IPS-20b (cell line): ENCODE measurements around the gene MTG2.

Source experiments
- H3K27ac ChIP-seq: one replicate; pipeline ENCODE4 v1.5.1; 2013; ENCODE audit warnings: low read length
- H3K27me3 ChIP-seq: 2 replicates; pipeline ENCODE4 v1.6.1; 2013; ENCODE audit warnings: mild to moderate bottlenecking, low read length, inconsistent platforms; ENCODE audit not compliant: insufficient read depth
- H3K36me3 ChIP-seq: 2 replicates; pipeline ENCODE4 v1.6.1; 2013; ENCODE audit warnings: low read depth, mild to moderate bottlenecking, inconsistent platforms, low read length, moderate library complexity; ENCODE audit not compliant: insufficient read depth
- H3K4me1 ChIP-seq: 2 replicates; pipeline ENCODE4 v1.6.1; 2013; ENCODE audit warnings: mild to moderate bottlenecking, control low read depth, inconsistent platforms, low read length, moderate library complexity; ENCODE audit not compliant: insufficient read depth
- H3K4me3 ChIP-seq: 2 replicates; pipeline ENCODE4 v1.5.1; 2013; ENCODE audit warnings: mild to moderate bottlenecking, low read length, inconsistent platforms
- H3K9ac ChIP-seq: 2 replicates; pipeline ENCODE4 v1.6.1; 2013; ENCODE audit warnings: low read depth, mild to moderate bottlenecking, inconsistent platforms, low read length, moderate library complexity
- H3K9me3 ChIP-seq: 2 replicates; pipeline ENCODE4 v1.6.1; 2013; ENCODE audit warnings: mild to moderate bottlenecking, low read depth, low read length, inconsistent platforms; ENCODE audit not compliant: insufficient read depth

Gene MTG2

DNA sequence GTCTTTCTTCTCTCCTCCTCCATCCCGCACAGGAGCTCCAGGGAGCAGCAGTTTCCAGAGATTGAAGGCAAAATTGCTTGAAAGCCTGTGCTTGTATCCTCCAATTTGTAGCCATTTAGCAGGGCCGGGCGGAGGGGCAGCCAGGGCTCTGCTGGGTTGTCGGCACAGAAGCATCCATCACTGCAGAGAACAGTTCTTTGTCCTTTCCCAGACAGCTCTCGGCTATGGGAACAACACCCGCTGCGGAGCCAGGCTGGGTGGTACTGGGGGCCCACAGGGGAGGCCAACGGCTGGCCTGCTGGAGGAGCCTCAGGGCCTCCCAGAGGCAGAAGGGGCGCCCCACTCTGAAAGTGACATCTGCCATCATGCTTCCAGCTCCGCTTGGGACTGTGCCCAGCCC is 29.5 kb downstream of the MTG2 start:
- H3K9ac ChIP-seq = no peak overlapping the region

DNA sequence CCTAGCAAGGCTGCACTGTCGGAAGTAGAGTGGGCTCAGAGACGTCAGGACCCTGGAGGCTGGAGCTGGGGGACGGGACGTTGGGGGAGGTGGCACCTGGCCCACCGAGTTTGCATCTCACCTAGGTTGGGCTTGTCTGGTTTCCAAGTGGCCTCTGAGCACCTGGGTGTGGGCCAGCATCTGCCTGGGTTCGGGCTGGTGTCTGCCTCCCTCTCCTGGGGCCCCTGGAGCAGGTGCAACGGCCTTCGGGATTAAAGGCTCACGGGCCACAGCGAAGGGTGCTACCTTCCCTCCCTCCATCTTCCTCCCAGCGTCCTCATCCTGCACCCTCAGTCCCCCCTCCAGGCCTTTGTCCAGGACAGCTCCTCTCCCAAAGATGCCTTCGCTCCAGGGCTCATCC is 31.2 kb downstream of the MTG2 start:
- Histone ChIP-seq H3K27me3 (peaks cover 37% of the 10 kb centered on the region), H3K9me3 (no peaks in the 10 kb centered on the region), H3K4me1 (peaks cover 3% of the 10 kb centered on the region; the same call in 1 of the 2 replicates)

More for the DNA sequence above, 29.5 kb downstream of the MTG2 start:
- no peak overlapping the region for H3K4me3 ChIP-seq
- H3K27me3 ChIP-seq = peaks cover 20% of the 10 kb centered on the region
- H3K27ac ChIP-seq = no peak overlapping the region
- H3K9me3 ChIP-seq = no peaks in the 10 kb centered on the region
- no peaks in the 10 kb centered on the region for H3K36me3 ChIP-seq
- no peaks in the 10 kb centered on the region for H3K4me1 ChIP-seq

DNA sequence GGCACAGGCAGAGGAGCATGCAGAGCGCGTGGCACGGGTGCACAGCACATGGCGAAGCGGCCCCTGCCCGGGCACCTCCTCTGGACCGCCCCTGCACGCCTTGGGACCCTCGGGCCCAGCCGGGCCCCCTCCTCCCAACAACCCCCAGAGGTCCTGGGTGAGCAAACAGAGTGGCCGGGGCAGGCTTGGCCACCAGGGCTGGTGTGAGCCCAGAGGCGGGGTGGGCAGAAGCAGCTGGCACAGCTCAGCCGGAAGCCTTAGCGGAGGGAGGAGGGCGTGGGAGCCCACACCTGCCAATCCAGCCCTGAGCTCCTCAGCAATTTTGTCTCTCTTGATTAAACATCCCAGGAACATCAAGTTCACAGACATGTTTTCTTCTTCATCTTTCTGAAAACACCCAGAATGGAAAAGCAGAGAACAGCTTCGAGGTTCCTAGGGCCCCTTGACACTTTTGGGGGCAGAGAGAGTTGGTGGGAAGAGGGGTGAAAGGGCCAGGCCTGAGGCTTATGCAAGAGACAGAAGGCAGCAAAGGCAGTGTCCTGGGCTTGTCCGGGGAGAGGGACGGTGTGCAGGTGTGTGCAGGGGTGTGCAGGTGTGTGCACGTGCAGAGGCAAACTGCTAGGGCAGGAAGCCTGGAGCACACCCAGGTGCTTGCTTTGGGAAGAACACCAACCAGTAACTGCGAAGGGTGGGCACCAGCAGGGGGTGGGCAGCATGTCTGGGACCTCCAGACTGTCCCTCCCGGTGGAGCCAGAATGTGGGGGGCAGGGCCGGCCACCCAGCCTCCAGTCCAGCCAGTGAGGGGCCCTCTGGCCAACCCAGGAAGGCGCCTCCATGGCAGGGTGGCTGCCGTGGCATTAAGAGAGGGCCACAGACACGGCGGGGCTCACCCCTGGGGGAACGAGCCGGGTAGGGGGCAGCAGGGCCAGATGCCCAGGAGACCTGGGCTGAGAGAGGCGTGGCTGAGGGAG is 32.5 kb downstream of the MTG2 start:
- no peak overlapping the region for H3K27ac ChIP-seq
- H3K36me3 ChIP-seq = no peaks in the 10 kb centered on the region
- peaks cover 3% of the 10 kb centered on the region; the same call in 1 of the 2 replicates for H3K4me1 ChIP-seq
- H3K4me3 ChIP-seq = no peak overlapping the region
- H3K9ac ChIP-seq = no peak overlapping the region
- H3K9me3 ChIP-seq = no peaks in the 10 kb centered on the region
- H3K27me3 ChIP-seq = peaks cover 44% of the 10 kb centered on the region

More for the DNA sequence above, 31.2 kb downstream of the MTG2 start:
- Histone ChIP-seq H3K4me3 (no peak overlapping the region), H3K27ac (no peak overlapping the region), H3K9ac (no peak overlapping the region), H3K36me3 (no peaks in the 10 kb centered on the region)

DNA sequence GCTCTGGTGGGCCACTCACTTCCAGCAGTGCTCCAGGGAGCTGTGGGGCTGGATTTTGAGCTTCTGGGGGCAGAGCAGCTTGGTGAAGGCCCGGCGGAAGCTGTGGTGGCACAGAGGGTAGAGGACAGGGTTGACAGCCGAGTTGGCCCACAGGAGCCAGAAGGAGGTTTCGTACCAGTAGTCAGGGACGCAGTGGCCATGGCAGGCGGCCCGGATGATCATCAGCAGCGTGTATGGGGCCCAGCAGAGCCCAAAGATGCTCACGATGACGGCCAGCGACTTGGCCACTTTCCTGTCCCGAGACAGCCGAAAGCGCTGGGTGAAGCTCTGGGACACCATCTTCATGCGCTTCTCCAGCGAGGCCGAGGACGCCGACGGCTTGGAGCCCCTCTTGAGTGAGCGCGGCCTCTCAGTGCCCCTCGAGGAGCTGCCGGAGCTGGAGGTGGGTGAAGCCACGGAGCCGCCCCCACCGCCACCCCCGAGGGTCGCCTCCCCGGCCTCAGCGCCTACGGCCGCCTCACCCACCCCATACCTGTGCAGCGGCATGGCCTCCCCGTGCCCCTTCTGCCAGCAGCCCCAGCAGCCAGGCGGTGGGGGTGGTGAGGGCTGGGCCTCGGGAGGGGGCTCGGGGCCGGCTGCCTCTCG is 33.3 kb downstream of the MTG2 start:
- H3K36me3 ChIP-seq = no peaks in the 10 kb centered on the region
- peaks cover 52% of the 10 kb centered on the region for H3K27me3 ChIP-seq
- no peaks in the 10 kb centered on the region for H3K9me3 ChIP-seq
- no peak overlapping the region for H3K4me3 ChIP-seq
- H3K4me1 ChIP-seq = peaks cover 3% of the 10 kb centered on the region; the same call in 1 of the 2 replicates
- no peak overlapping the region for H3K27ac ChIP-seq
- H3K9ac ChIP-seq = no peak overlapping the region

DNA sequence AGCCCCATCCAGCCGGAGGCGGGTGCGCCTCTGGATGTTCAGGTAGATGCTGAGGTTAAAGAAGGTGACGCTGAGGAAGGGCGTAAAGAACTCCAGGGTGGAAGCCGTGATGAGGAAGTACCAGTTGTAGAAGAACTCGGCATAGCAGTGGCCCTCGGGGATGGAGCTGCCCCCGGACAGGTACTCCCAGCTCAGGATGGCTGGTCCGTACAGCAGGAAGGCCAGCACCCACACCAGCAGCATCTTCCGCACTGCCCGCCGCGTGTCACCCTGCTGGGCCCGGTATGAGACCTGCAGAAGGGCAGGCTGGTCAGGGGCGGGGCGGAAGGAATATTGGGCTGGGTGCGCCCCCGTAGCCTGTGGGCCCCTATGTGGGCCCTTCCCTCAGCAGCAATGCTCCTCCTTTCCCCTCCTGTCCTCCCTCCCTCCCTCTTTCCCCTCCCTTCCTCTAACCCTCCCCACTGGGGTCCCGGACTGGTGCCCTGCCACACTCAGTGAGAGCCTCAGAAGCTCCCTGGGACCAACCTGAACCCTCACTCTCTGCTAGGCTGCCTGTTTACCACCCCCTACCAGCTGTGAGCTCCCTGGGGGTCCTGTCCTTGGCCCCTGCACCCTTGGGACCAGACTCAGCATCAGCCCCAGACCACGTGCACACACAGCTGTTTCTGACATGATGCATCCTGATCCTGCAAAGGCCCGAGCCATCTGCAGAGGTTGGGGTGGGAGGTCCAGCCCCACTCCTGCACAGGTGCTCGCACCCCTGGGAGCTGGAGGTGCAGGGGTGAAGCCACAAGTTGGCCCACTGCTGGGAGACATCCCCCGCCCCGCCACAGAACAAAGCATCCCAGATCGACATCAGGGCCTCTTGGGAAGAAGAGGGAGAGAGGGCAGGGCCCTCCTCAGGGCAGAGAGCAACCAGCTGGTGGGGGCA is 34.1 kb downstream of the MTG2 start:
- Histone ChIP-seq H3K4me1 (peaks cover 3% of the 10 kb centered on the region; the same call in 1 of the 2 replicates), H3K9me3 (no peaks in the 10 kb centered on the region), H3K27me3 (peaks cover 60% of the 10 kb centered on the region), H3K9ac (no peak overlapping the region), H3K36me3 (no peaks in the 10 kb centered on the region), H3K4me3 (no peak overlapping the region), H3K27ac (no peak overlapping the region)

DNA sequence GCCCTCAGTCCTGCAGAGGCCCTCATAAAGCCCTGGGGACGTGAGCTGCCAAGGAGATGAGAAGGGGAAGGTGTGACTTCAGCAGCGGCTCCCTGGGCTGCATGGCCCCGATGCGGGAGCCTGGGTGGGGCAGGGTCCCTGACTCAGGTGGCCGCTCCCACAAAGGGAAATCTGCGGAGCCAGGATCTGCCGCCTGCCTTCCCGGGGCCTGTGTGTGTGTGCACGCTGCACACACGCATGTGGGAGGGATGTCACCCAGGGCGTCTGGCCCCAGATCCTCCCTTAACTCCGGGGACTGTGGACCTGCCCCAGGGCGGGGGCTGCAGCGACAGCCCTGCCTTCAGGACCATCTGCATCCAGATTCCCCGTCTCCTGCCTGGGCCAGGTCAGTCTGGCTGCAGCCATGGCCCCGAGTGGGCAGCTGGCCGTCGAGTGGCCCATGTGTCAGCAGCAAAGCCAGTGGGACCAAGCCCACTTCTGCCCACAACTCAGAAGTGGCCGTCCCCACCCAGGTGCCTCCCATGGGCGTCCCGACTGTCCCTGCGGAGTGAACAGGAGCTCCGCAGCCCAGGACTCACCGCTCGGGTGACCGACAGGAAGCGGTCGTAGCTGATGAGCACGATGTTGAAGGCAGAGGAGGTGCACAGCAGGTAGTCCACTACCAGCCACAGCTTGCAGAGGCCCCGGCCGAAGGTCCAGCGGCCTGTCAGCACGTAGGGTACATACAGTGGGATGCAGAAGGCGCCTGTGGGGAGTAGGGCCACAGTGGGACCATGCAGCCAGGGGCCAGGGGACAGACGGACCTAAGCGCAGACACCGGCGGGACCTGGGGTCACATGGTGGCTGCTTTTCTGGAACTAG is 35.3 kb downstream of the MTG2 start:
- peaks cover 3% of the 10 kb centered on the region; the same call in 1 of the 2 replicates for H3K4me1 ChIP-seq

DNA sequence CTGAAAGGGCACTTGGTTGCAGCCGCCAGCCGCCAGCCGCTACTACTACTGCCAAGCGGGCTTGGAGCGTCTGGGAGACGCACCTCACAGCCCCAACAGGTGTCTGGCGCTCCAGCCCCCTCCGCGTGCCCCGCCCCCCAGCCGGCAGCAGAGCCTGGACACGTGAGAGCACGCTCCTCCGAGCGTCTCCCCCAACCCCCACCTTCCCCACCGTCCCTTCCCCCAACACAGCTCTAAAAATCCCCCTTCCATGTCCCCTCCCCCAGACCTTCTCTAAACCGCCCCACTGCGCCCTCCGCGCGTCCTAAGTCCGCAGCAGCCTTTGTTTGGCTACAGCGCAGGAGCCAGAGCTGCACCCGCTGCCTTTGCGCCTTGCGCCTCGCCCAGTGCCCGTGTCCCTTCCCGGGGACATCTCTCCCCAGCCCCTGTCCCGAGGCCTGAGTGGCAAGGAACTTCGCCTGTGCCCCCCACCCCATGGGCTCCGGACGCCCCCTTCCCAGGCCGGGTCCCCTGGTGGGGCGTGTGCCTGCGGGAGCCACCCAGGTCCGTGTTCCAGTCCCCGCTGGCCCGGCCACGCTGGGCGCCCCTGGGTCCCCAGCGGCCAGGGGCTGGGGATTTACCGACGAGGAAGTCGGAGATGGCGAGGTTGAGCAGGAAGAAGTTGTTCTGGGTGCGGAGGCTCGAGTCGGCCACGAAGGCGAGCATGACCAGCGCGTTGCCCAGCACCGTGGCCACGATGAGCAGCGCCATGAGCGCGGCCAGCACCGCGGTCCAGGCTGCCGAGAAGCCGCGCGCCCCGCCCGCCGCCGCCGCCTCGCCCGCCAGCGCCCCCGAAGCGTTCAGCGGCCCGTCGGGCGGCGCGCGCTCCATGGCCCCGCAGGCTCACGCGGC is 36.5 kb downstream of the MTG2 start:
- Histone ChIP-seq H3K4me1 (peaks cover 3% of the 10 kb centered on the region; the same call in 1 of the 2 replicates), H3K27me3 (peaks cover 78% of the 10 kb centered on the region), H3K9ac (no peak overlapping the region; the same call in 1 of the 2 replicates), H3K27ac (no peak overlapping the region), H3K9me3 (no peaks in the 10 kb centered on the region), H3K36me3 (no peaks in the 10 kb centered on the region), H3K4me3 (peak overlapping the region; percentile 64)

More for the DNA sequence above, 35.3 kb downstream of the MTG2 start:
- Histone ChIP-seq H3K27me3 (peaks cover 72% of the 10 kb centered on the region), H3K27ac (no peak overlapping the region), H3K4me3 (peak overlapping the region; percentile 64; the same call in 1 of the 2 replicates), H3K9me3 (no peaks in the 10 kb centered on the region), H3K36me3 (no peaks in the 10 kb centered on the region), H3K9ac (no peak overlapping the region)

DNA sequence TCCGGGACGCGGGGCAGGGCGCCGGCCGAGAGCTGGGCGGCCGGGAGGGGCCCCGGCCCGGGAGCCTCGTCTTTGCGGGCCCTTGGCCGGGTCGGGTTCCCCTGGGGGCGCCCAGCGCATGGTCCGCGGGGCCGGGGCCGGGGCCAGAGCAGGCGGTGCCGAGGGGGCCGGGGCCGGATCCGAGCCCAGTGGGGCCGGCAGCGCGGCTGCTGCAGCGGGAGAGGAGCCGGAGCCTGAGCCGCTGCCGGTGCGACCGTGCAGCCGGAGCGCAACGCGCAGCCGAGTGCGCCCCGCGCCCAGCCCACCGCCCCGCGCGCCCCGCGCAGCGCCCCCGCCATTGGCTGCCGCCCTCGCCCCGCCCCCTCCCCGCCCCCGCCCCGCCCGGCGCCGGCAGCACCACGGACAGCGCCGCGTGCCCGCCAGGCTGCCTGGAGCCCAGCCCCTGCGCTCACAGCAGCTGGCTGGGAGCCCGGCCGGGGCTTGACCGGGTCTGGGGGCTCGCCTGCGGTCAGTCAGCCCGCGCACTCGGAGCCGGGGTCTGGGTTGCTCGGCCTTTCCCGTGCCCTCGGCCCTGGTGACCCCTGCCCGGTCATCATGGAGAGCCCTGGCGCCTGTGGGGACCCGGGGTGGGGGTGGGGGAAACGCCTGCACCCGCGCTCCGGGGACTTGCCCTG is 37.3 kb downstream of the MTG2 start, which contains the start of gene HRH3:
Gene HRH3, minus strand, starts transcription at position 287 of the 674 bp plus-strand sequence. CDS start 308 bp downstream, outside the sequence.
- no peaks in the 10 kb centered on the region for H3K36me3 ChIP-seq
- H3K4me3 ChIP-seq = peak within 1 kb of the TSS; percentile 64
- no peaks in the 10 kb centered on the region for H3K9me3 ChIP-seq
- no peak within 1 kb of the TSS for H3K27ac ChIP-seq
- no peak within 1 kb of the TSS for H3K9ac ChIP-seq
- H3K4me1 ChIP-seq = peaks cover 3% of the 10 kb centered on the region; the same call in 1 of the 2 replicates
- peaks cover 83% of the 10 kb centered on the region for H3K27me3 ChIP-seq

DNA sequence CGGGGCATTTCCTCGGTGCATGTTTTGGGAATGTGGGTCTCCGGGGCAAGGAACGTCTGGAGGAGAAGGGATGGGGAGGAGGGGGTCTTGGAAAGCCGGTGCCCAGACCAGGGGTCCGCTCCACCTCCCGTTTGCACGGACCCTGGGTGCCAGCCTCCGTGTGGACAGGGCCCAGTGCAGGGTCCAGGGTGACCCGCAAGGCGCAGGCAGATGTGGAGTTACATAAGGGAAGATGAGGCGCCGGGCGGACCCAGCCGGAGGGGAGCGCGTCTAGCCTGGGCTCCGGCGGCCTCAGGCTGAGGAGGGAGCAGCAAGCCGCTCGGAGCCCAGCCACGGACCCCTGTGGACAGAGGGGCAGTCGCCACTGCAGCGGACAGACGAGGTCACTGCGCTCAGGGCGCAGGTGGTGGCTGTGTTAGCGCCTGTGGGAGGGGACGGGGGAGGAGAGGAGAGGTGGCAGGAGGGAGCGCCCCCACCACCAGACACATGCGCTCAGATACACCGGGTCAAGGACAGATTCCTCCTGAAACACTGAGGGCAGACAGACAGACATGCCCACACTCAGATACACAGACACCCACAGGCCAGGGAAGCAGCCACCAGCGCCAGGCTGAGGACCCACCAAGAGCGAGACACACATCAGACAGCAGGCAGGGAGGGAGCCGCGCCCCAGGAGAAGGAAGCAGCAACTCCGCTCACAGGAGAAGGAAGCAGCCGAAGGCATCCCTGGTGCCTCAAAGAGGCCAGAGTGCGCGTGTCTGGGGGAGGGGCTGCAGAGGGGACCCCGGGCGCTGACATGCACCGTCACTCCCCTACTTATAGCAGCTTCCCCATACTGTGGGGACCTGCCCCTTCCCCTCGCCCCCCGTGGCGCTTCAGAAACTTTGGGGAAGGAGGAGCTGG is 38.1 kb downstream of the MTG2 start:
- H3K36me3 ChIP-seq = no peaks in the 10 kb centered on the region
- H3K4me3 ChIP-seq = peak overlapping the region; percentile 50
- H3K9me3 ChIP-seq = no peaks in the 10 kb centered on the region
- H3K4me1 ChIP-seq = peaks cover 3% of the 10 kb centered on the region; the same call in 1 of the 2 replicates
- H3K9ac ChIP-seq = no peak overlapping the region
- H3K27ac ChIP-seq = no peak overlapping the region
- peaks cover 88% of the 10 kb centered on the region for H3K27me3 ChIP-seq
